Astrocyte (in vitro differentiated cells and primary cell): ENCODE results near the gene CUL4B.

ENCODE experiments used
- CTCF ChIP-seq: IDR thresholded peaks from 2 replicates; pipeline ENCODE4 v1.5.1; 2011; ENCODE audit warnings: low read depth, mild to moderate bottlenecking, inconsistent platforms, low read length, moderate library complexity; ENCODE audit not compliant: insufficient read depth
- EZH2 ChIP-seq: IDR thresholded peaks from 2 replicates; pipeline ENCODE4 v1.6.1; 2012; ENCODE audit warnings: mild to moderate bottlenecking, low read length, inconsistent platforms; ENCODE audit not compliant: insufficient read depth

DNA sequence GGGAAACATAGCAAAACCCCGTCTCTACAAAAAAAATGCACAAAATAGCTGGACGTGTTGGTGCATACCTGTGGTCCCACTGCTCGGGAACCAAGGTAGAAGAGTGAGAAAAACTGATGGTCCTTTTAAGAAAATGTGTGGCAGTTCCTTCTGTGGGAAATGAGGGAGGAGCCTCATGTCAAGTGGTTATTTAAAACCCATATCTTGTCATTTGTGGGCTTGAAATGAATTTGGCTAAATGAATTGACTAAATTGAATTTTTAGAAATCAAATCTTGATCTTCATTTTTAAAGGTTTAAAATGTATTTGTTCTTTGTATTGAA lies 75.5 kb downstream of the CUL4B start:
- TF ChIP-seq CTCF (no peak), EZH2 (no peak)
